AG04450 (cell line): ENCODE measurements around the gene TECTB. TPM values are rescaled to one million over a fixed set of nuclear protein-coding genes. Genes with fewer than 3 reads are reported as not detected.
A peak's percentile ranks its signal among the peaks of the same experiment; 100 is the strongest.

Source experiments
- CTCF ChIA-PET: fragments of 300-600, 350-600 bp; formaldehyde crosslinking; extraction: SDS; loops from one replicate; lab custom pipeline; 2022; ENCODE audit warnings: antibody characterized with exemption, inconsistent platforms; lab: Charles Lee
- POLR2A ChIA-PET: fragments of 350-600 bp; formaldehyde crosslinking; extraction: SDS; loops from one replicate; lab custom pipeline; 2021; ENCODE audit warnings: antibody characterized with exemption, inconsistent platforms; lab: Yijun Ruan, JAX
- DNase-seq: peaks from one replicate; pipeline ENCODE4 v3.0.0-alpha.2; 2011; ENCODE audit warnings: low read depth, low spot score
- H3K27ac ChIP-seq: one replicate; pipeline ENCODE4 v1.5.1; 2012; ENCODE audit warnings: low read depth, low read length, control low read depth
- H3K27me3 ChIP-seq: one replicate; pipeline ENCODE4 v1.6.0; 2012; ENCODE audit warnings: low read length; ENCODE audit not compliant: control insufficient read depth, insufficient read depth
- H3K4me3 ChIP-seq: 2 replicates; pipeline ENCODE4 v1.5.1; 2011; ENCODE audit warnings: mild to moderate bottlenecking, low read depth, low read length, control low read depth
- H3K9me3 ChIP-seq: 2 replicates; pipeline ENCODE4 v1.5.1; 2012; ENCODE audit warnings: low read length; ENCODE audit not compliant: control insufficient read depth, insufficient read depth
- CTCF ChIP-seq: IDR thresholded peaks from 2 replicates; pipeline ENCODE4 v1.5.1; 2011; ENCODE audit warnings: low read depth, low read length, control low read depth, inconsistent platforms
- polyA plus RNA-seq: library from polyadenylated mRNA; depleted of rRNA; stranded (reverse); fragments of >200 nt; gene quantifications from 2 replicates; pipeline ENCODE4 v1.2.3, GENCODE V29; 2011

TECTB gene
- polyA plus RNA-seq, 1 experiment = not detected

DNA sequence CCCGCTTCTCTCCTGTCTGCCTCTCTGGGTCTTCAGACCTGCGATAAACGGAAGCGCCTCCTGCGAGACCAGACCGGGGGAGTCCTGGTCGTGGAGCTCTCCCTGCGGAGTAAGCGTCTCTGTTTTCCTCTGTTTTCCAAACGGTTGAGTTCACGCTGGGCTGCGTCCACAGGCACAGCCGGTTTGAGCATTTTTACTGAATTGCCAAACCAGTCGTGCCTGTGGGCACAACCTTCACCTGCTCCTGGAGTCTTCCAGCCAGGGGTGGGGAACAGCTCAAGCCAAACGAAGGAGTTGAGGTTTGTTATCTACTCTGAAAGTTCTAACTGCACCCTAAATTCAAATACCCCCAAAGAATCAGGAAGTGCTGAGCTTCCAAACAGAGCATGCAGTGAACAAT is 16.3 kb downstream of the TECTB start:
- no peak overlapping the region for H3K27ac ChIP-seq
- ChIA-PET CTCF (interaction anchor here (1.5 kb wide), 1 partner anchor 8 kb away, joined by 4 read pairs; no protein-coding TSS in a partner anchor), POLR2A (no interaction called here)
- H3K9me3 ChIP-seq = no peaks in the 10 kb centered on the region
- no peak overlapping the region for H3K4me3 ChIP-seq
- no peak for TF ChIP-seq CTCF
- DNase-seq = no peak
- H3K27me3 ChIP-seq = no peaks in the 10 kb centered on the region

DNA sequence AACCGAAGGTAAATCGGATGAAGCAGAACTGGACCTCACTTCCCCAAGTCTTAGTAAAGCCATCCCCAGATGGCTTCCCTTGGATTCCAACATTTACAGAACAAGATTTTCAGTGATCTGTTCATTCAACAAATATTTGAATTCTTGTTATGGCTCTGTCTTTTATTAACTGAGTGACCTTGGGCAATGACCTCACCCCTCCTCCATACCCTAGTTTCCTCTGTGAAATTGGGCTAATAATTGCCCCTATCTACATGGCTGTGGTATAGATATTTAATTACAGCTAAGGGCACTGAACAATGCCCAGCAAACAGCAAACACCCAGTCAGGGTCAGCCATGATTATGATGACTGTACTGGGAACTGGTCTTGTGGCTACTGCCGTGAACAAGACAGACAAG is 19.1 kb downstream of the TECTB start:
- TF ChIP-seq CTCF = no peak
- POLR2A ChIA-PET = no interaction called here
- Histone ChIP-seq H3K27me3 (no peaks in the 10 kb centered on the region), H3K27ac (no peak overlapping the region), H3K4me3 (no peak overlapping the region), H3K9me3 (no peaks in the 10 kb centered on the region)
- CTCF ChIA-PET = interaction anchor here (2.0 kb wide), 1 partner anchor 165 kb away, joined by 5 read pairs; no protein-coding TSS in a partner anchor
- DNase-seq = no peak

DNA sequence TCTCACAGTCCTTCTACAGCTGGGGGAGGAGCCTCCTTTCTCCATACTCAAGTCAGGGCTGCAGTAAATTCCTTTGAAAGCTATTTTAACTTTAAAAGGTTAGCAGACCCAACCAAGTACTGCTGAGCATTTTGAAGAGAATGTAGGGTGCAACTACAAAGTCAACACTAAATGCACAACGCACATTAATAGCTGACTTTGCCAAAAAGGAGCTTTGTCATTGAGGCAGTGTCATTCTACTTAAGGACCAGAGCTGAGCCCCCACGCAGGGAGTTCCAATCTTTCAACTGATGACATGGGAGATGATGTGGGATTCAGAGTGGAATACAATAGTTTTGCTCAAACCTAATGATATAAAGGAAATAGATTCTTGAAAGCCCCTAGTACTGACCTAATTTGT is 20.3 kb downstream of the TECTB start:
- Histone ChIP-seq H3K4me3 (no peak overlapping the region), H3K9me3 (no peaks in the 10 kb centered on the region), H3K27me3 (no peaks in the 10 kb centered on the region), H3K27ac (no peak overlapping the region)
- no peak for TF ChIP-seq CTCF
- no peak for DNase-seq
- ChIA-PET CTCF (interaction anchor here (1.0 to 2.0 kb wide), 2 partner anchors 12 to 166 kb away, joined by 3 to 5 read pairs; no protein-coding TSS in a partner anchor), POLR2A (no interaction called here)

DNA sequence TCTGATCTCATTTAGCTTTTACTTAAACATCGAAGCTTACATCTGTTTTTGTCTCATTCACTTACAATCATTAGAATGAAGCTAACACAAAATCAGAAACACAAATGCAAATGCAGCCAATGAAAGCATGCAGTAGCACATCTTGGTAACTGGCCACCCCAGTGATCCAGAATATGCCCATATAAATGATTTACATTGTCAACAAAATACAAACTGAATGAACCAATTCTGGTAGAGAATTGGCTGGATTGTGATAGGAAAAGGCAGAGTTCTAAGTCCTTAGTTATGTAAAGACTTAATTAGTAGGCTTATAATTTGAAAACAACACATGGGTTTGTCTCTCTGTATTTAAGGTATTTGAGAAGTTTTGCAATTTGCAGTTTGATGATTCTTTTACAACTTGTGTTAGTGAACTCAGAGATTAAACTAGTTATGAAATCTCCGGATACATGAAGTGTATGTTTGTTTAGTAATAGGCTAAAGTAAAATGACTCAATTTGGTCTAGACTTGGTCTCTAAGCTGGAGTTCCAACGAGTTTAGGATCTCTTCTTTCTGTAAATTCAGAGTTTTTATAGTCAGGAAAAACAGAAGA is 21.2 kb downstream of the TECTB start:
- no peaks in the 10 kb centered on the region for H3K9me3 ChIP-seq
- H3K27me3 ChIP-seq = no peaks in the 10 kb centered on the region
- ChIA-PET POLR2A (no interaction called here), CTCF (interaction anchor here (0.7 to 1.0 kb wide), 2 partner anchors 11 to 96 kb away, joined by 3 to 6 read pairs; no protein-coding TSS in a partner anchor)
- no peak overlapping the region for H3K27ac ChIP-seq
- DNase-seq = no peak
- no peak for TF ChIP-seq CTCF
- no peak overlapping the region for H3K4me3 ChIP-seq

GRCh38 chr10:112307358-112308124 is 24.3 kb downstream of the TECTB start:
- peak; percentile 10 for DNase-seq
- H3K27ac ChIP-seq = no peak overlapping the region
- peaks cover 5% of the 10 kb centered on the region for H3K27me3 ChIP-seq
- ChIA-PET CTCF (interaction anchor here (0.6 to 12.2 kb wide), 33 partner anchors 9 to 192 kb away, joined by 3 to 145 read pairs (median 4); partner anchors contain the start of gene GPAM), POLR2A (interaction anchor here (1.1 kb wide), 1 partner anchor 124 kb away, joined by 4 read pairs; the partner anchor contains the start of gene GPAM)
- no peaks in the 10 kb centered on the region for H3K9me3 ChIP-seq
- TF ChIP-seq CTCF = peak; percentile 88
- no peak overlapping the region for H3K4me3 ChIP-seq
